Liver (tissue), 9 donors: ENCODE data around the gene MCF2L2. TPM values are rescaled to one million over a fixed set of nuclear protein-coding genes. Genes with fewer than 3 reads are reported as not detected.
"Not testable (repeated sequence)": the region's sequence is repeated elsewhere in the genome, so short reads cannot be mapped to it uniquely, and the experiment has no call there.

ENCODE experiments used
- DNase-seq: peaks from one replicate; pipeline ENCODE4 v3.0.0-alpha.2; 2017; ENCODE audit warnings: low spot score
- H3K27ac ChIP-seq, 2 donors: one replicate each; pipeline ENCODE4 v1.7.0; 2013; ENCODE audit warnings: inconsistent platforms in 2 of 2, low read length in 2 of 2, control low read depth in 1 of 2, low read depth in 1 of 2, mild to moderate bottlenecking in 1 of 2
- H3K27me3 ChIP-seq, 4 donors: one replicate each; pipeline versions ENCODE4 v1.6.1 to v1.7.0; 2013; ENCODE audit warnings: low read length in 3 of 4, inconsistent platforms in 1 of 4, mild to moderate bottlenecking in 1 of 4, moderate library complexity in 1 of 4; ENCODE audit not compliant: control insufficient read depth in 4 of 4, insufficient read depth in 4 of 4
- H3K36me3 ChIP-seq, 4 donors: one replicate each; pipeline versions ENCODE4 v1.6.1 to v1.7.0; 2013; ENCODE audit warnings: low read length in 3 of 4, mild to moderate bottlenecking in 3 of 4, low read depth in 1 of 4, moderate library complexity in 1 of 4; ENCODE audit not compliant: control insufficient read depth in 4 of 4, insufficient read depth in 3 of 4
- H3K4me1 ChIP-seq, 4 donors: one replicate each; pipeline versions ENCODE4 v1.6.1 to v1.7.0; 2013; ENCODE audit warnings: low read length in 3 of 4, mild to moderate bottlenecking in 3 of 4, moderate library complexity in 1 of 4; ENCODE audit not compliant: control insufficient read depth in 4 of 4, insufficient read depth in 4 of 4
- H3K4me3 ChIP-seq, 3 donors: one replicate each; pipeline versions ENCODE4 v1.6.1 to v1.7.0; 2013; ENCODE audit warnings: low read length in 3 of 3, control low read depth in 1 of 3, low read depth in 1 of 3, mild to moderate bottlenecking in 1 of 3
- H3K9ac ChIP-seq, 2 donors: one replicate each; pipeline ENCODE4 v1.7.0; 2013; ENCODE audit warnings: low read length in 2 of 2, mild to moderate bottlenecking in 2 of 2, moderate library complexity in 2 of 2, control low read depth in 1 of 2, low read depth in 1 of 2
- H3K9me3 ChIP-seq, 4 donors: one replicate each; pipeline versions ENCODE4 v1.6.1 to v1.7.0; 2013; ENCODE audit warnings: low read length in 3 of 4; ENCODE audit not compliant: control insufficient read depth in 4 of 4
- EGR1 ChIP-seq, 2 donors: IDR thresholded peaks; 2 replicates each; pipeline ENCODE4 v1.6.1; 2016 to 2018; ENCODE audit warnings: antibody characterized with exemption in 2 of 2, low read depth in 2 of 2
- FOXA1 ChIP-seq: IDR thresholded peaks from 2 replicates; pipeline ENCODE4 v1.6.1; 2016; ENCODE audit warnings: antibody characterized with exemption
- FOXA2 ChIP-seq: IDR thresholded peaks from 2 replicates; pipeline ENCODE4 v1.6.1; 2016; ENCODE audit warnings: antibody characterized with exemption
- GABPA ChIP-seq, 2 donors: IDR thresholded peaks in 1 of 2; conservative IDR thresholded peaks in 1 of 2; 2 replicates each; pipeline ENCODE4 v1.6.1; 2016; ENCODE audit warnings: antibody characterized with exemption in 2 of 2, mild to moderate bottlenecking in 1 of 2, moderate library complexity in 1 of 2
- HNF4A ChIP-seq, 2 donors: conservative IDR thresholded peaks; 2 replicates each; pipeline ENCODE4 v1.6.1; 2016; ENCODE audit warnings: antibody characterized with exemption in 2 of 2, mild to moderate bottlenecking in 2 of 2
- HNF4G ChIP-seq: IDR thresholded peaks from 2 replicates; pipeline ENCODE4 v1.6.1; 2016; ENCODE audit warnings: antibody characterized with exemption
- JUND ChIP-seq, 2 donors: IDR thresholded peaks; 2 replicates each; pipeline ENCODE4 v1.6.1; 2016; ENCODE audit warnings: antibody characterized with exemption in 2 of 2
- RXRA ChIP-seq, 2 donors: IDR thresholded peaks; 2 replicates each; pipeline ENCODE4 v1.6.1; 2017 to 2018; ENCODE audit warnings: antibody characterized with exemption in 2 of 2, mild to moderate bottlenecking in 1 of 2
- TAF1 ChIP-seq: conservative IDR thresholded peaks from 2 replicates; pipeline ENCODE4 v1.6.1; 2016; ENCODE audit warnings: antibody characterized with exemption, mild to moderate bottlenecking
- YY1 ChIP-seq: IDR thresholded peaks from 2 replicates; pipeline ENCODE4 v1.6.1; 2016; ENCODE audit warnings: antibody characterized with exemption, mild to moderate bottlenecking
- WGBS: extraction: QIAGEN DNeasy Blood & Tissue Kit; methylation state at CpG from one replicate; pipeline ENCODE4 v1.1.7; 2013; 5-methylcytosine and 5-hydroxymethylcytosine counted together
- polyA plus RNA-seq, 2 donors: library from polyadenylated mRNA; stranded (reverse) in 1 of 2; unstranded in 1 of 2; fragments of 200-250 nt in 1 of 2; fragments of >200 nt in 1 of 2; fragmentation: Nextera tagmentation in 1 of 2; extraction: Ambion mirVana in 1 of 2; gene quantifications; one replicate each; pipeline versions ENCODE4 v1.2.1 to v1.2.3, GENCODE V29; 2013 to 2015
- total RNA-seq, 2 donors: library from RNA; depleted of rRNA; stranded (reverse); fragments of >200 nt; gene quantifications; one replicate each; pipeline ENCODE4 v1.2.3, GENCODE V29; 2014
- TF ChIP-seq, protein P1 (sequence below): IDR thresholded peaks from 2 replicates; pipeline ENCODE4 v1.6.1; 2016; ENCODE audit warnings: antibody characterized with exemption
- TF ChIP-seq, protein P2 (sequence below): IDR thresholded peaks from 2 replicates; pipeline ENCODE4 v1.6.1; 2016; ENCODE audit warnings: antibody characterized with exemption
- TF ChIP-seq, protein P3 (sequence below): fragments of 150-350 bp; IDR thresholded peaks from 2 replicates; pipeline ENCODE4 v1.5.1; 2017; ENCODE audit warnings: improper control_type of control experiment, low read depth, low read length; ENCODE audit not compliant: missing input control
- donor health status: healthy.
- donor health status: healthy.
- donor health status: healthy.
- donor health status: healthy.
- donor health status: healthy.

MCF2L2 gene
- total and polyA plus RNA-seq, 4 donors, result 0.02 to 0.47 (median 0.17) TPM; not detected in 1

DNA sequence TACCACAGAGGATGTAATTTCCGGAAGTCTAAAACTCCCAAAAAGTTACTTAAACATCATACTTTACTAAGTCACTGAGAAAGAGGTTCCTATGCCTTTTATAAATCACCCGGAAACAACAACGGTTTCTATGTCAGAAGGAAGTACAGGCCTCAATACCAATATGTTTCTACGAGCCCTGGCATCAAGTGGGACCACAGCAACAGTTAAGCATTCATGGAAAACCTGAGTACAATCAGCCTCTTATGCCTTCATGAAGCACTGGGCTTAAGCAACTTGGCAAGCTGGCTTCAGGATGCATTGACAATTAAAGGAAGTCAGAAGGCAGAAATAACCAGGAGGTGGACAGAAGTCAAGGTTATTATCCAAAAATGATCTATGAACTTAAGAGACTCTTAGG lies 194.5 kb downstream of the MCF2L2 start:
- no peak for DNase-seq
- no peak overlapping the region for H3K27ac ChIP-seq
- TF ChIP-seq YY1 (no peak), JUND (IDR thresholded peaks at IDR 0.05) (no peak), EGR1 (IDR thresholded peaks at IDR 0.05; ENCODE audit: low read depth in 2 of 2) (no peak), GABPA (IDR thresholded peaks at IDR 0.05 in 1 of 2, conservative IDR thresholded peaks at IDR 0.05 in 1 of 2) (no peak)

DNA sequence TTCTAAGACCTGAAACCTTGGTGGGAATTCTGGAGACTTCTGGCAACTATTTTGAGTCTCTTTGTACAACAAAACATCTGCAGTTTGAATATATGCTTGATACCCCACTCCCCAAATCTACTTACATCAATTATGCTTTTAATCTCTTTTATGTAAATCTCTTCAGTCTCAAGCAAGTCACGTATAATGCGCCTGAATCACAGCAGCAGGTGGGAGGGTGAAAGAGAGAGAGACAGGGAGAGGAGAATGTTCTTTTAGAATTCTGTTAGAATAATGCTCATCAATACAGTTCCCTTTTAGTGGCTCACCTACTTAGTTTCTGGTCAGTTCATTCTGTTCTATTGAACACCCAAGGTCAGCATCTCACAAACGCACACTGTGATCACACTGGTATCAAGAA lies 197.6 kb downstream of the MCF2L2 start:
- Histone ChIP-seq H3K4me1 (no peaks in the 10 kb centered on the region), H3K27ac (no peak overlapping the region), H3K9me3 (no peaks in the 10 kb centered on the region), H3K9ac (no peak overlapping the region), H3K27me3 (no peaks in the 10 kb centered on the region), H3K4me3 (no peak overlapping the region), H3K36me3 (no peaks in the 10 kb centered on the region)
- TF ChIP-seq, protein P1, sequence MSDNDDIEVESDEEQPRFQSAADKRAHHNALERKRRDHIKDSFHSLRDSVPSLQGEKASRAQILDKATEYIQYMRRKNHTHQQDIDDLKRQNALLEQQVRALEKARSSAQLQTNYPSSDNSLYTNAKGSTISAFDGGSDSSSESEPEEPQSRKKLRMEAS, result no peak
- TF ChIP-seq, protein P2, sequence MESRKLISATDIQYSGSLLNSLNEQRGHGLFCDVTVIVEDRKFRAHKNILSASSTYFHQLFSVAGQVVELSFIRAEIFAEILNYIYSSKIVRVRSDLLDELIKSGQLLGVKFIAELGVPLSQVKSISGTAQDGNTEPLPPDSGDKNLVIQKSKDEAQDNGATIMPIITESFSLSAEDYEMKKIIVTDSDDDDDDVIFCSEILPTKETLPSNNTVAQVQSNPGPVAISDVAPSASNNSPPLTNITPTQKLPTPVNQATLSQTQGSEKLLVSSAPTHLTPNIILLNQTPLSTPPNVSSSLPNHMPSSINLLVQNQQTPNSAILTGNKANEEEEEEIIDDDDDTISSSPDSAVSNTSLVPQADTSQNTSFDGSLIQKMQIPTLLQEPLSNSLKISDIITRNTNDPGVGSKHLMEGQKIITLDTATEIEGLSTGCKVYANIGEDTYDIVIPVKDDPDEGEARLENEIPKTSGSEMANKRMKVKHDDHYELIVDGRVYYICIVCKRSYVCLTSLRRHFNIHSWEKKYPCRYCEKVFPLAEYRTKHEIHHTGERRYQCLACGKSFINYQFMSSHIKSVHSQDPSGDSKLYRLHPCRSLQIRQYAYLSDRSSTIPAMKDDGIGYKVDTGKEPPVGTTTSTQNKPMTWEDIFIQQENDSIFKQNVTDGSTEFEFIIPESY, result no peak
- TF ChIP-seq YY1 (no peak), TAF1 (no peak), RXRA (IDR thresholded peaks at IDR 0.05) (no peak), FOXA2 (no peak), FOXA1 (no peak), HNF4A (conservative IDR thresholded peaks at IDR 0.05) (no peak), EGR1 (IDR thresholded peaks at IDR 0.05; ENCODE audit: low read depth in 2 of 2) (no peak), HNF4G (no peak), JUND (IDR thresholded peaks at IDR 0.05) (no peak)
- TF ChIP-seq, protein P3, sequence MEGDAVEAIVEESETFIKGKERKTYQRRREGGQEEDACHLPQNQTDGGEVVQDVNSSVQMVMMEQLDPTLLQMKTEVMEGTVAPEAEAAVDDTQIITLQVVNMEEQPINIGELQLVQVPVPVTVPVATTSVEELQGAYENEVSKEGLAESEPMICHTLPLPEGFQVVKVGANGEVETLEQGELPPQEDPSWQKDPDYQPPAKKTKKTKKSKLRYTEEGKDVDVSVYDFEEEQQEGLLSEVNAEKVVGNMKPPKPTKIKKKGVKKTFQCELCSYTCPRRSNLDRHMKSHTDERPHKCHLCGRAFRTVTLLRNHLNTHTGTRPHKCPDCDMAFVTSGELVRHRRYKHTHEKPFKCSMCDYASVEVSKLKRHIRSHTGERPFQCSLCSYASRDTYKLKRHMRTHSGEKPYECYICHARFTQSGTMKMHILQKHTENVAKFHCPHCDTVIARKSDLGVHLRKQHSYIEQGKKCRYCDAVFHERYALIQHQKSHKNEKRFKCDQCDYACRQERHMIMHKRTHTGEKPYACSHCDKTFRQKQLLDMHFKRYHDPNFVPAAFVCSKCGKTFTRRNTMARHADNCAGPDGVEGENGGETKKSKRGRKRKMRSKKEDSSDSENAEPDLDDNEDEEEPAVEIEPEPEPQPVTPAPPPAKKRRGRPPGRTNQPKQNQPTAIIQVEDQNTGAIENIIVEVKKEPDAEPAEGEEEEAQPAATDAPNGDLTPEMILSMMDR, result no peak
- DNase-seq, result no peak
- 91% methylated on average over 3 of the region's 3 CpGs for WGBS

More for the DNA sequence above, 194.5 kb downstream of the MCF2L2 start:
- Histone ChIP-seq H3K36me3 (no peaks in the 10 kb centered on the region), H3K27me3 (no peaks in the 10 kb centered on the region), H3K4me1 (no peaks in the 10 kb centered on the region), H3K4me3 (no peak overlapping the region), H3K9ac (no peak overlapping the region), H3K9me3 (no peaks in the 10 kb centered on the region)
- 66% methylated on average over 4 of the region's 4 CpGs for WGBS

DNA sequence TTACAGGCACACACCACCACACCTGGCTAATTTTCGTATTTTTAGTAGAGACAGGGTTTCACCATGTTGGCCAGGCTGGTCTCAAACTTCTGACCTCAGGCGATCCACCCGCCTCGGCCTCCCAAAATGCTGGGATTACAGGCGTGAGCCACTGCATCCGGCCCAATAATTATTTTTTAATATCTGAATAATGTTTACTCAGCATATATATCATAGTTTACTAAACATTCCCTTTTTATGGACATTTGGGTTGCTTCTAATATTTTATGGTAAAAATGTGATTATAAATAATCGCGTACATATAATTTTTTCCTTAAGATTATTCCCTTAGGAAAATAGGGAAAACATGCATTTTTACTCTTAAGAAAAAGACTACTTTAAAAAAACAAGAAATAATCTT lies 198.2 kb downstream of the MCF2L2 start:
- not testable (repeated sequence) for H3K4me1 ChIP-seq, H3K9me3 ChIP-seq, H3K36me3 ChIP-seq, H3K9ac ChIP-seq, DNase-seq, H3K27ac ChIP-seq, H3K4me3 ChIP-seq, H3K27me3 ChIP-seq
- 87% methylated on average over 8 of the region's 8 CpGs for WGBS
